PFSK-1 (cell line): ENCODE measurements around the gene CCNL2.

Source experiments
- FOXP2 ChIP-seq: optimal IDR thresholded peaks from 2 replicates; pipeline ENCODE3; 2011; ENCODE audit warnings: borderline replicate concordance, control low read depth, inconsistent platforms; ENCODE audit not compliant: insufficient read depth; ENCODE audit errors: extremely low read length, extremely low read depth
- POLR2AphosphoS5 ChIP-seq: IDR thresholded peaks from 2 replicates; pipeline ENCODE4 v1.6.1; 2012; ENCODE audit warnings: low read depth, mild to moderate bottlenecking, control low read depth, low read length, moderate library complexity
- SIN3A ChIP-seq: IDR thresholded peaks from 2 replicates; pipeline ENCODE4 v1.6.1; 2012; ENCODE audit warnings: mild to moderate bottlenecking, low read length, moderate library complexity, borderline replicate concordance; ENCODE audit not compliant: insufficient read depth
- TAF1 ChIP-seq: IDR thresholded peaks from 2 replicates; pipeline ENCODE4 v1.6.1; 2012; ENCODE audit warnings: low read length, control low read depth, borderline replicate concordance; ENCODE audit not compliant: insufficient read depth
- TF ChIP-seq, protein P1 (sequence below), 2 experiments: IDR thresholded peaks; 2 replicates each; pipeline versions ENCODE4 v1.6.1 to v1.8.0; 2011 to 2012; ENCODE audit warnings: low read depth in 2 of 2, low read length in 2 of 2, control low read depth in 1 of 2, inconsistent platforms in 1 of 2, mild to moderate bottlenecking in 1 of 2, moderate library complexity in 1 of 2; ENCODE audit not compliant: insufficient read depth in 1 of 2

The CCNL2 gene

DNA sequence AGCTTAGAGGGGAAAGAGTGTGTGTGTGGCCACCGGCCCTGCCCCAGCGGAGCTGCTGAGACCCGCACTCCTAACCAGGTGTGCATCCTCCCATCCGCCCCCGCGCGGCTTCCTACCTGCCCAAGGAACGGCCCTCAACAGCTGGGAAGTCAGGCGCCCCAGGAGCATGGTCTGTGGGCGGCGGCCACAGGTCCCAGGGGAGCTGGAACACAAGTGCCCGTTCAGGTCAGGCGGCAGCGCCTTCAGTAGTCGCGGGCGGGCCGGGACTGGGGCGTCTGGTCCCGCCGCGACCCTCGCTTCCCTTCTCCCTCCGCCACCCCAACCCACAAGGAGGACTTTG lies 24.6 kb downstream of the CCNL2 start:
- TF ChIP-seq TAF1, result no peak
- TF ChIP-seq, protein P1, sequence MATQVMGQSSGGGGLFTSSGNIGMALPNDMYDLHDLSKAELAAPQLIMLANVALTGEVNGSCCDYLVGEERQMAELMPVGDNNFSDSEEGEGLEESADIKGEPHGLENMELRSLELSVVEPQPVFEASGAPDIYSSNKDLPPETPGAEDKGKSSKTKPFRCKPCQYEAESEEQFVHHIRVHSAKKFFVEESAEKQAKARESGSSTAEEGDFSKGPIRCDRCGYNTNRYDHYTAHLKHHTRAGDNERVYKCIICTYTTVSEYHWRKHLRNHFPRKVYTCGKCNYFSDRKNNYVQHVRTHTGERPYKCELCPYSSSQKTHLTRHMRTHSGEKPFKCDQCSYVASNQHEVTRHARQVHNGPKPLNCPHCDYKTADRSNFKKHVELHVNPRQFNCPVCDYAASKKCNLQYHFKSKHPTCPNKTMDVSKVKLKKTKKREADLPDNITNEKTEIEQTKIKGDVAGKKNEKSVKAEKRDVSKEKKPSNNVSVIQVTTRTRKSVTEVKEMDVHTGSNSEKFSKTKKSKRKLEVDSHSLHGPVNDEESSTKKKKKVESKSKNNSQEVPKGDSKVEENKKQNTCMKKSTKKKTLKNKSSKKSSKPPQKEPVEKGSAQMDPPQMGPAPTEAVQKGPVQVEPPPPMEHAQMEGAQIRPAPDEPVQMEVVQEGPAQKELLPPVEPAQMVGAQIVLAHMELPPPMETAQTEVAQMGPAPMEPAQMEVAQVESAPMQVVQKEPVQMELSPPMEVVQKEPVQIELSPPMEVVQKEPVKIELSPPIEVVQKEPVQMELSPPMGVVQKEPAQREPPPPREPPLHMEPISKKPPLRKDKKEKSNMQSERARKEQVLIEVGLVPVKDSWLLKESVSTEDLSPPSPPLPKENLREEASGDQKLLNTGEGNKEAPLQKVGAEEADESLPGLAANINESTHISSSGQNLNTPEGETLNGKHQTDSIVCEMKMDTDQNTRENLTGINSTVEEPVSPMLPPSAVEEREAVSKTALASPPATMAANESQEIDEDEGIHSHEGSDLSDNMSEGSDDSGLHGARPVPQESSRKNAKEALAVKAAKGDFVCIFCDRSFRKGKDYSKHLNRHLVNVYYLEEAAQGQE (IDR thresholded peaks at IDR 0.05; ENCODE audit: insufficient read depth in 1 of 2, low read depth in 2 of 2, low read length in 2 of 2), result no peak
- TF ChIP-seq SIN3A, result no peak

DNA sequence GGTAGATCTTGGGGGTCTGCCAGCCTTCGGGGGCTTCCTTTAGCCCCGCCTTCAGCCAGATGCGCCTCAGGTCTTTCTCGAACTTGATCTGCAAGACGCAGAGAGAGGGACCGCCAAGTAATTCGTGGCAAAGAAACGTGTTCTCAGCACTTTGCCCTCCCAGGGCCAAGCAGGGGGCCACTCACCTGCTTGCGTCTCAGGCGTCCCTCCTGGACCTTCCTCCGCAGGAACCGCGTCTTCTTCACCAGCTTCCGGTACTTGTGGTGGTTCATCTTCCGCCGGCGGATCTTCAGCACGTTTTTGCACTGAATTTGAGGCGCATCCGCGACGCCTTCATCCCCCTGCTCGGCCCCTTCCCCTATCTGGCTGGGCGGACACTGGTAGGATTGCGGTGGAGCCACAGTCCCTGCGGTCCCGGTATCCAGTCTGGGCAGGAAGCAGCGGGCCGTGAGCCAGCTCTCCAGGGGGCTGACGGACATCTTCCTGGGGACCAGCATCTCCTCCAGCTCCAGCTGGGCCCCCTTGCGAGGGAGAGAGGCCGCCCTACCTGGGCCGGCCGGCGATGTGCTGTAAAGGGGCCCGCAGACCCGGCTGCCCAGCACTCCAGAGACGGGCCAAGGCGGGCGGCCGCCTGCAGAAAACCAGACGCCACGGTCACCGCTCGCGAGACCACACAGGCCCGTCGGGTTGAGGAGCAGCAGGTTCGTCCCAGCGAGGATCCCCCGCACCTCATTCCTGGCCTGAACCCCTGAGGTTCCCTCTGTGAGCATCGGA lies 25.1 kb downstream of the CCNL2 start:
- no peak for TF ChIP-seq TAF1
- TF ChIP-seq SIN3A, result no peak
- no peak for TF ChIP-seq FOXP2
- no peak for TF ChIP-seq POLR2AphosphoS5
- TF ChIP-seq, protein P1 (IDR thresholded peaks at IDR 0.05; ENCODE audit: insufficient read depth in 1 of 2, low read depth in 2 of 2, low read length in 2 of 2), result no peak

DNA sequence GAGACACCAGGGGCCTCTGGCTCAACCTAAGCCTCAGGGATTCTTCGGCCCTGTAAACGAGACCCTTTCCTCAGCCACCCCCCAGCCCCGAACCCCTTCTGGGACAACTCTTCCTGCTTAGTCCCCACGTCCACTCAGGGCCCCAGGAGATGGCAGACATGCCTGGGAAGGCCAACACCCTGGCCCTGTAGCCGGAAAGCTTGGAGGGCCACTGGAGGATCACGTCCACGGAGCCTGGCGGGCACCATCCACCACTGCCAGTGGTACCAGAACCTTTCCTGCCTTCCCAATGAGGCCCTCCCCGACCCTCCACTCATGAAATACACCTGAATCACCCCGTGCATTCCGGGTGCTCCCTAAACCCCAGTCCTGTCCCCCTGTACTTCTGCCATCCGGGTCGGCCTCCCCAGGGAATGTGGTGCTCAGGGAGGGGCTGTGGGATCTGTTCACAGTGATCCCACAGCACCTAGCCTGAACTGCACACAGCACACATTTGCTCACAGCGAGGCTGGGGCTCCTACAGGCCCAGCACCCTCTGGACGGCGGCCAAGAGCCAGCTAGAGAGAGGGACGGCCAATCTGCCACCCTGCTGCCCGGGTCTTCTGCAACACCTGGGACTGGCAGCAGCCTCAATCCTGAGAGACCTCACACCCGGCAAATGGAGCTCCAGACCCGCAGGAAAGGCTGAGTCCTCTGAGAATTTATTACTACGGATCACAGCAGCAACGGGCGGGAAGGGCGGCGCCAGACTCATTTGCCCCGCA lies 25.9 kb downstream of the CCNL2 start:
- TF ChIP-seq SIN3A (no peak), TAF1 (no peak), FOXP2 (no peak), POLR2AphosphoS5 (no peak)
- TF ChIP-seq, protein P1 (IDR thresholded peaks at IDR 0.05; ENCODE audit: insufficient read depth in 1 of 2, low read depth in 2 of 2, low read length in 2 of 2), result no peak

DNA sequence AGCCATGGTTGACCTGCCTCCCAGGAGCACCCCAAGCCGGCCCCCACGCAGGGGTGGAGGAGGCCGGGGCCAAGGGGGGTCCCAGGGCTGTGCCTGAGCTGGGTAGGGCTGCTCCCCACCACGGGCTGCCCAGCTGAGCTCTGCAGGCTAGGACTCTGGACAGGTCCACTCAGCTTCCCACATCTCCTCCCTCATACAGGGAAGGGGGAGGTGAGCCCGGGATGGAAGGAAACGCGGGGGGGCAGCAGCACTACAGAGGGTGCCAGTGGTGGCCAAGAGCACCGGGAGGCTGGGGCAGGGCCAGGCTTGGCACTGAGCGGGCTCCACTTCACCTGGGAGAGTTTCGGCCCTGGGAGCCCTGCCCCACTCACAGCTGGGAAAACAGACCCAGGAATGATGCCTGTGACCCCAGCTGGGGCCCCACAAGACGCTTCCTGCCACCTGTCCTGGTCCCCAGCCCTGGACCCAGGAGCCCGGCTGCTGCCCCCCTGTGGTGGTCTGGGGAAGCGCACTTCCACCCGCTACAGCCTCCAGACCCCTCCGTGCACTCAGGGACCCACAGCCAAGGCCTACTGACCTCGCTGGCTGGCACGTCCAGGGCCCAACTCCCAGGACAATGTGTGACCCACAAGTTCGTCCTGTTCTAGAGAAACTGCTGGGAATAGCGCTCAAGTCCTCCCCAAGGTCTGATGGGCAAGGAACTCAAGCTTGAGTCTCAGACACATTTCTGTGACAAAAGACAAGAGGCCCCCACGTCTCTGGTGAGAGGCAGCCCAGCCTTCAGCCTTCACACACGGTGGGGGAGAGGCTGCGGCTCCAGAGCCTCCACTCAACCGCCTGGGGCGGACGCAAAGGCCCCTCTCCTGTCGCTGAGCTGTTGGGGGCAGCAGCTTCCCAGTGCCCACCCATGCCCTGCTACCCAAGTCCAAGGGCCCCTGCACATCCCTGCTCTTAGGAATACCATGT lies 27.1 kb downstream of the CCNL2 start:
- no peak for TF ChIP-seq FOXP2
- 0 out of 2 replicates have a peak, but pooled peaks have one; percentile 15 for TF ChIP-seq POLR2AphosphoS5

DNA sequence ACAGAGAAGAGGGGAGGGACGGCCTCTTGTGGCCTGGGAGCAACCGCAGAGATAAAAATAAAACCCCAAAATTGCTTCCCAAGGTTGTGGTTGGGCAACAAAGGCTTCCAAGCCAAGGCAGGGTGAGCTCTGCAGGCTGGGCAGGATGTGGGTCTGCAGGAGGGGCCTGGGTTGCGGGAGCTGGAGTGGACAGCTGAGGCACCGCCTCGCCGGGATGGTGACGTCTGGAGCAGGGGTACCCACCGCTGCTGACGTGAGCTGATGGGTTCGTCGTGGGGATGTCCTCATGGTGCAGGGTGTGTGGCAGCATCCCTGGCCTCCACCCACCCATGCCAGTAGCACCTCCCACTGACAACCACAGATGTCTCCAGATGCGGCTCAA lies 27.8 kb downstream of the CCNL2 start:
- TF ChIP-seq POLR2AphosphoS5, result peak; percentile 2; the same call in 1 of the 2 replicates
- TF ChIP-seq TAF1, result no peak

DNA sequence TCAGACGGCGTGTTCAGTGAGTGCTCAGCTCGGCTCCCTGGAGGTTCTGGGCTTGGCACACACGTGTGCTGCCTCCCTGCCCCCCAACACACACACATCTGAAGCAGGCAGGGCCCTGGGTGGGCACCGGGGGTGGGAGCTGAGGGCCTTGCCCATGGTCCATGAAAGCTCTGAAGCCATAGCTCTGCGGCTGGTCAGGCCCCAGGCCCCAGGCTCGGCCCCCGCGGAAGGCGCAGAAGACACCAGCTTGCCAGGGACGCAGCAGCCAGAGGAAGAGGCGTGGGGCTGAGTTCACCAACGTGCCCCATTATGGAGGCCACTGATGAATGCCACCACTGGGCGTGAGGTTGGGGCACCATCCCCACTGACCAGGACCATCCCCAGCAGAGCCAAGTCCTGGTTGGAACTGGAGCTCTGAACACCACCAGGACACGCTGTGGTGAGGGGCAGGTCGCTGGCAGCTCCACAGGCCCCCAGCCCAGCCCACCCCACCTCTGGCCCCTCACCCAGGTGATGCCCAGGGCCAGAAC lies 28.3 kb downstream of the CCNL2 start:
- TF ChIP-seq, protein P1 (IDR thresholded peaks at IDR 0.05; ENCODE audit: insufficient read depth in 1 of 2, low read depth in 2 of 2, low read length in 2 of 2), result no peak
- TF ChIP-seq POLR2AphosphoS5 (no peak), SIN3A (no peak), TAF1 (no peak), FOXP2 (no peak)
